SH-SY5Y (cell line): Measurements from ENCODE around the gene SYT2.

Experiments used
- GATA2 ChIP-seq: IDR thresholded peaks from 2 replicates; pipeline ENCODE4 v1.6.1; 2011; ENCODE audit warnings: mild to moderate bottlenecking, low read depth, low read length
- GATA3 ChIP-seq: IDR thresholded peaks from 2 replicates; pipeline ENCODE4 v1.6.1; 2011; ENCODE audit warnings: low read depth, mild to moderate bottlenecking, low read length, moderate library complexity

GRCh38 chr1:202654079-202654478 lies 56.2 kb downstream of the SYT2 start:
- no peak for TF ChIP-seq GATA2
- no peak for TF ChIP-seq GATA3
